Lung (tissue), 12 donors: ENCODE data around the gene LRTM2. TPM values are rescaled to one million over a fixed set of nuclear protein-coding genes. Genes with fewer than 3 reads are reported as not detected.

Experiments
- ATAC-seq: fragments of 200-7000 bp; cut with Tn5 transposase; one replicate; pipeline ENCODE4 v1.9.1; 2020; ENCODE audit warnings: moderate number of reproducible peaks; ENCODE audit not compliant: insufficient read depth, low FRiP score
- DNase-seq, 3 donors: peaks; one replicate each; pipeline ENCODE4 v3.0.0-alpha.2; 2013 to 2017
- H3K27ac ChIP-seq, 2 donors: one replicate each; pipeline ENCODE4 v1.5.1; 2013; ENCODE audit warnings: mild to moderate bottlenecking in 2 of 2, moderate library complexity in 2 of 2, control low read depth in 1 of 2, inconsistent platforms in 1 of 2, low read depth in 1 of 2, low read length in 1 of 2
- H3K27me3 ChIP-seq, 3 donors: one replicate each; pipeline ENCODE4 v1.5.1; 2013; ENCODE audit warnings: low read length in 2 of 3; ENCODE audit not compliant: control insufficient read depth in 3 of 3, insufficient read depth in 3 of 3
- H3K36me3 ChIP-seq, 4 donors: one replicate each; pipeline ENCODE4 v1.5.1; 2013; ENCODE audit warnings: low read length in 4 of 4, mild to moderate bottlenecking in 1 of 4, moderate library complexity in 1 of 4; ENCODE audit not compliant: control insufficient read depth in 4 of 4, insufficient read depth in 4 of 4
- H3K4me1 ChIP-seq, 5 donors: one replicate each; pipeline ENCODE4 v1.5.1; 2013; ENCODE audit warnings: low read length in 5 of 5, mild to moderate bottlenecking in 2 of 5, moderate library complexity in 1 of 5; ENCODE audit not compliant: control insufficient read depth in 5 of 5, insufficient read depth in 5 of 5
- H3K4me3 ChIP-seq: one replicate; pipeline ENCODE4 v1.5.1; 2013; ENCODE audit warnings: mild to moderate bottlenecking, control low read depth, moderate library complexity
- H3K9ac ChIP-seq, 2 donors: one replicate each; pipeline ENCODE4 v1.5.1; 2013; ENCODE audit warnings: low read length in 2 of 2, control low read depth in 1 of 2; ENCODE audit not compliant: insufficient read depth in 1 of 2
- H3K9me3 ChIP-seq, 4 donors: one replicate each; pipeline ENCODE4 v1.5.1; 2013; ENCODE audit warnings: low read length in 3 of 4, mild to moderate bottlenecking in 1 of 4, moderate library complexity in 1 of 4; ENCODE audit not compliant: control insufficient read depth in 4 of 4, insufficient read depth in 3 of 4
- CTCF ChIP-seq: IDR thresholded peaks from 2 replicates; pipeline ENCODE4 v1.5.1; 2012; ENCODE audit warnings: mild to moderate bottlenecking; ENCODE audit errors: control extremely low read depth, extremely low read depth
- WGBS, 2 donors: extraction: QIAGEN DNeasy Blood & Tissue Kit; methylation state at CpG; one replicate each; pipeline ENCODE4 v1.1.7; 2013; 5-methylcytosine and 5-hydroxymethylcytosine counted together
- polyA plus RNA-seq, 2 donors: library from polyadenylated mRNA; stranded (reverse); fragments of 200-250 nt; gene quantifications; one replicate each; pipeline ENCODE4 v1.2.1, GENCODE V29; 2013
- total RNA-seq, 2 donors: library from RNA; depleted of rRNA in 1 of 2; stranded (reverse); fragments of >200 nt in 1 of 2; gene quantifications; one replicate each; pipeline ENCODE4 v1.2.1, GENCODE V29; 2014 to 2021
- donor health status: control.
- donor health status: control.
- donor health status: Bipolar disorder and iron deficiency.
- donor health status: healthy.
- donor health status: DM: yes; HTN: yes; CAD: no.

LRTM2 gene
- total and polyA plus RNA-seq, 4 donors = 0.01 to 0.06 TPM; not detected in 2

- WGBS, 2 donors = 92 to 93% methylated on average over 7 of the region's 7 CpGs
- no peak for ATAC-seq
- H3K4me1 ChIP-seq = no peaks in the 10 kb centered on the region
- no peak for DNase-seq
- no peak overlapping the region for H3K9ac ChIP-seq
- H3K4me3 ChIP-seq = no peak overlapping the region
- no peak overlapping the region for H3K27ac ChIP-seq
- TF ChIP-seq CTCF = no peak
- no peaks in the 10 kb centered on the region for H3K36me3 ChIP-seq
- no peaks in the 10 kb centered on the region for H3K27me3 ChIP-seq
- H3K9me3 ChIP-seq = no peaks in the 10 kb centered on the region
These were observed 60.5 kb downstream of the LRTM2 start for GRCh38 chr12:1880876-1881275.

DNA sequence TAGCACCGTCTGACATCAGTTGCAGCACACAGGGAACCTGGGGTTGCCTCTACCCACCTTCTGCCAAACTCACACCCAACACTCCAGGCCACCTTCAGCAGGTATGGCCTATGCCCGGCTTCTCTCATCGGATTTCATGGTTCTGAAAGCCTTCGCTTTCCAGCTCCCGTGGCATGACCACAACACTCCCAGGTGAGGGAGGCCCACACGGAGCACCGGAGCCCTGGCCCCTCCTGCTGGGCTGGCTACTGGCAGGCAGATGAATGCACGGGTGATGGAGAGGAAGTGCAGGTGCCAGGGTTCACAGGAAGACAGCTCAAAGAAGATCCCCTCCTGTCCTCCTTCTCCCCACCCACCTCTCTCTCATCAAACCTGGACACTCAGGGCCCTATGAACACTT, 60.9 kb downstream of the LRTM2 start:
- Histone ChIP-seq H3K4me1 (no peaks in the 10 kb centered on the region), H3K9ac (no peak overlapping the region), H3K9me3 (no peaks in the 10 kb centered on the region), H3K36me3 (no peaks in the 10 kb centered on the region), H3K4me3 (no peak overlapping the region), H3K27me3 (no peaks in the 10 kb centered on the region), H3K27ac (no peak overlapping the region)
- TF ChIP-seq CTCF = no peak
- DNase-seq (no peak), ATAC-seq (no peak)
- 74 to 82% methylated on average over 8 of the region's 8 CpGs for WGBS, 2 donors

GRCh38 chr12:1881936-1882335, 61.6 kb downstream of the LRTM2 start:
- no peaks in the 10 kb centered on the region for H3K36me3 ChIP-seq
- WGBS, 2 donors = 53 to 71% methylated on average over 3 of the region's 3 CpGs
- no peaks in the 10 kb centered on the region for H3K4me1 ChIP-seq
- ATAC-seq (no peak), DNase-seq (no peak)
- H3K27ac ChIP-seq = no peak overlapping the region
- no peak overlapping the region for H3K9ac ChIP-seq
- no peak overlapping the region for H3K4me3 ChIP-seq
- no peaks in the 10 kb centered on the region for H3K9me3 ChIP-seq
- H3K27me3 ChIP-seq = no peaks in the 10 kb centered on the region
- no peak for TF ChIP-seq CTCF

- no peak for TF ChIP-seq CTCF
- no peak overlapping the region for H3K4me3 ChIP-seq
- 74 to 86% methylated on average over 8 of the region's 8 CpGs for WGBS, 2 donors
- no peaks in the 10 kb centered on the region for H3K4me1 ChIP-seq
- no peaks in the 10 kb centered on the region for H3K27me3 ChIP-seq
- no peak overlapping the region for H3K27ac ChIP-seq
- ATAC-seq (no peak), DNase-seq (no peak)
- H3K36me3 ChIP-seq = no peaks in the 10 kb centered on the region
- no peaks in the 10 kb centered on the region for H3K9me3 ChIP-seq
- no peak overlapping the region for H3K9ac ChIP-seq
These were observed 62.0 kb downstream of the LRTM2 start for GRCh38 chr12:1882405-1882804.
